ENCODE results near the gene KCNE3. TPM values are rescaled to one million over a fixed set of nuclear protein-coding genes. Genes with fewer than 3 reads are reported as not detected.

Gene KCNE3
- total RNA-seq, 1 donor from 2014 or later: 2.9 TPM

GRCh38 chr11:74412321-74412720 lies 55.0 kb downstream of the KCNE3 start:
- no peak for ATAC-seq
- intact Hi-C loops (cut with DNase I): no loop called here

GRCh38 chr11:74409633-74410032 lies 57.7 kb downstream of the KCNE3 start:
- intact Hi-C loops (cut with DNase I): no loop called here
- ATAC-seq (no peak), DNase-seq (ENCODE audit: missing footprints) (no peak)

More at GRCh38 chr11:74412321-74412720, 55.0 kb downstream of the KCNE3 start:
- DNase-seq (ENCODE audit: missing footprints): no peak

Other genes with a start within 250 kb of the KCNE3 start
- gene P4HA3, start 155.9 kb downstream of the KCNE3 start, total RNA-seq: not detected
- gene PGM2L1, start 69.1 kb downstream of the KCNE3 start, total RNA-seq: 2.1 TPM
- gene LIPT2, start 26.2 kb upstream of the KCNE3 start, total RNA-seq: 0.49 TPM
- gene POLD3, start 125.0 kb upstream of the KCNE3 start, total RNA-seq: 7.8 TPM

Data from Right ventricle myocardium inferior (tissue), 1 donor.